Trophoblast cell (in vitro differentiated cells and primary cell): ENCODE data around the gene CEACAM5.
"Not testable (repeated sequence)": the region's sequence is repeated elsewhere in the genome, so short reads cannot be mapped to it uniquely, and the experiment has no call there.

Experiments used
- DNase-seq, 2 donors: peaks; one replicate each; pipeline ENCODE4 v3.0.0-alpha.2; 2016
- H2AFZ ChIP-seq: 2 replicates; pipeline ENCODE4 v1.6.1; 2013; ENCODE audit warnings: low read length, moderate library complexity, mild to moderate bottlenecking; ENCODE audit not compliant: insufficient read depth, poor library complexity
- H2AK5ac ChIP-seq: 2 replicates; pipeline ENCODE4 v1.6.1; 2013; ENCODE audit warnings: mild to moderate bottlenecking, low read length
- H2BK120ac ChIP-seq: 2 replicates; pipeline ENCODE4 v1.6.1; 2013; ENCODE audit warnings: low read length, mild to moderate bottlenecking, moderate library complexity; ENCODE audit not compliant: insufficient read depth, poor library complexity
- H2BK12ac ChIP-seq: 2 replicates; pipeline ENCODE4 v1.6.1; 2013; ENCODE audit warnings: mild to moderate bottlenecking, low read length, moderate library complexity
- H2BK5ac ChIP-seq: 2 replicates; pipeline ENCODE4 v1.6.1; 2013; ENCODE audit warnings: low read length, low read depth, moderate library complexity, mild to moderate bottlenecking; ENCODE audit not compliant: poor library complexity
- H3K14ac ChIP-seq: 2 replicates; pipeline ENCODE4 v1.6.1; 2013; ENCODE audit warnings: mild to moderate bottlenecking, low read length
- H3K18ac ChIP-seq: 2 replicates; pipeline ENCODE4 v1.6.1; 2013; ENCODE audit warnings: mild to moderate bottlenecking, low read length
- H3K23ac ChIP-seq: 2 replicates; pipeline ENCODE4 v1.6.1; 2013; ENCODE audit warnings: low read length
- H3K27ac ChIP-seq: 2 replicates; pipeline ENCODE4 v1.5.1; 2013; ENCODE audit warnings: low read depth, mild to moderate bottlenecking, inconsistent platforms, low read length, moderate library complexity
- H3K27me3 ChIP-seq: 2 replicates; pipeline ENCODE4 v1.6.1; 2013; ENCODE audit warnings: inconsistent platforms, mild to moderate bottlenecking, low read length, moderate library complexity; ENCODE audit not compliant: insufficient read depth
- H3K36me3 ChIP-seq, 2 experiments: 1 replicate in 1 of 2; 2 replicates in 1 of 2; pipeline ENCODE4 v1.6.1; 2013; ENCODE audit warnings: low read length in 2 of 2, mild to moderate bottlenecking in 2 of 2, moderate library complexity in 1 of 2; ENCODE audit not compliant: insufficient read depth in 2 of 2, control insufficient read depth in 1 of 2
- H3K4ac ChIP-seq: 2 replicates; pipeline ENCODE4 v1.6.1; 2013; ENCODE audit warnings: low read depth, mild to moderate bottlenecking, low read length, moderate library complexity
- H3K4me1 ChIP-seq, 2 experiments: 1 replicate in 1 of 2; 2 replicates in 1 of 2; pipeline ENCODE4 v1.6.1; 2013; ENCODE audit warnings: low read length in 2 of 2, mild to moderate bottlenecking in 2 of 2, moderate library complexity in 1 of 2; ENCODE audit not compliant: insufficient read depth in 2 of 2, control insufficient read depth in 1 of 2
- H3K4me2 ChIP-seq: 2 replicates; pipeline ENCODE4 v1.6.1; 2013; ENCODE audit warnings: inconsistent platforms, mild to moderate bottlenecking, low read length, moderate library complexity
- H3K4me3 ChIP-seq: 2 replicates; pipeline ENCODE4 v1.5.1; 2013; ENCODE audit warnings: mild to moderate bottlenecking, low read depth, low read length, inconsistent platforms
- H3K79me1 ChIP-seq: one replicate; pipeline ENCODE4 v1.6.1; 2013; ENCODE audit warnings: low read length
- H3K79me2 ChIP-seq: 2 replicates; pipeline ENCODE4 v1.6.1; 2013; ENCODE audit warnings: low read length, mild to moderate bottlenecking; ENCODE audit not compliant: control insufficient read depth, insufficient read depth, poor library complexity
- H3K9ac ChIP-seq: 2 replicates; pipeline ENCODE4 v1.6.1; 2013; ENCODE audit warnings: mild to moderate bottlenecking, low read length
- H3K9me3 ChIP-seq: 2 replicates; pipeline ENCODE4 v1.6.1; 2013; ENCODE audit warnings: low read depth, mild to moderate bottlenecking, control low read depth, inconsistent platforms, low read length; ENCODE audit not compliant: insufficient read depth
- H4K12ac ChIP-seq: 2 replicates; pipeline ENCODE4 v1.6.1; 2013; ENCODE audit warnings: low read depth, mild to moderate bottlenecking, low read length, moderate library complexity
- H4K8ac ChIP-seq: 2 replicates; pipeline ENCODE4 v1.6.1; 2013; ENCODE audit warnings: low read depth, mild to moderate bottlenecking, low read length, moderate library complexity
- H4K91ac ChIP-seq: one replicate; pipeline ENCODE4 v1.6.1; 2013; ENCODE audit warnings: low read depth, mild to moderate bottlenecking, low read length, moderate library complexity
- WGBS: extraction: QIAGEN DNeasy Blood & Tissue Kit; methylation state at CpG from one replicate; pipeline ENCODE4 v1.1.7; 2013; ENCODE audit warnings: missing lambda C conversion rate; ENCODE audit not compliant: insufficient read length, insufficient coverage; ENCODE audit errors: extremely low coverage; 5-methylcytosine and 5-hydroxymethylcytosine counted together

Gene CEACAM5

DNA sequence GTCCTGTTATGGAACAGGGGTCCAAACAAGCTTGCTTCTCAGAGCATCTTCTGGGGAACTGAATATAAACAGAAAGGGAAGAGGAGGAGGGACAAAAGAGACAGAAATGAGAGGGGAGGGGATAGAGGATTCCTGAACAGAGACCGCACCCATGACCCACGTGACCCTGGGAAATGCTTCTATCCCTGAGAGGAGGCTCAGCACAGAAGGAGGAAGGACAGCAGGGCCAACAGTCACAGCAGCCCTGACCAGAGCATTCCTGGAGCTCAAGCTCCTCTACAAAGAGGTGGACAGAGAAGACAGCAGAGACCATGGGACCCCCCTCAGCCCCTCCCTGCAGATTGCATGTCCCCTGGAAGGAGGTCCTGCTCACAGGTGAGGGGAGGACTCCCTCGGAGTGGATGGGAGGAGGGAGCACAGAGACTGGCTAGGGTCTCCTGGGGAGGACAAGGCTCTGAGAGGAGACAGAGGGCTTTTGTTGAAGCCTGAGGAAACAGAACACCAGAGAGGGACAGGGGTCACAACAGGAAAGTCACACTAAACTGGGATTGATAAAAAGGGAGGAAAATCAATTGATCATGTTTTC lies 47.0 kb downstream of the CEACAM5 start, which contains the start of gene CEACAM6:
CEACAM6 (plus strand) TSS at position 203 of the 586 bp plus-strand sequence; CDS start at position 312, 109 bp downstream.
- Histone ChIP-seq H3K14ac (no peak within 1 kb of the TSS), H4K91ac (no peak within 1 kb of the TSS), H2BK5ac (no peak within 1 kb of the TSS), H3K18ac (no peak within 1 kb of the TSS), H2AFZ (no peak within 1 kb of the TSS), H2BK120ac (no peak within 1 kb of the TSS), H3K9me3 (peaks cover 5% of the 10 kb centered on the region), H2AK5ac (no peak within 1 kb of the TSS), H3K4me2 (no peak within 1 kb of the TSS), H4K8ac (no peak within 1 kb of the TSS), H3K4me3 (no peak within 1 kb of the TSS), H2BK12ac (no peak within 1 kb of the TSS), H3K27ac (no peak within 1 kb of the TSS), H3K23ac (no peak within 1 kb of the TSS), H3K4ac (no peak within 1 kb of the TSS), H3K27me3 (no peaks in the 10 kb centered on the region), H3K4me1 (peaks cover 0 to 1% of the 10 kb centered on the region in 2 experiments), H3K36me3 (no peaks in the 10 kb centered on the region), H3K79me1 (no peaks in the 10 kb centered on the region), H3K79me2 (no peaks in the 10 kb centered on the region), H4K12ac (no peak within 1 kb of the TSS), H3K9ac (no peak within 1 kb of the TSS)
- WGBS: no CpG with 5 or more reads among the region's 3 CpGs
- no peak for DNase-seq

DNA sequence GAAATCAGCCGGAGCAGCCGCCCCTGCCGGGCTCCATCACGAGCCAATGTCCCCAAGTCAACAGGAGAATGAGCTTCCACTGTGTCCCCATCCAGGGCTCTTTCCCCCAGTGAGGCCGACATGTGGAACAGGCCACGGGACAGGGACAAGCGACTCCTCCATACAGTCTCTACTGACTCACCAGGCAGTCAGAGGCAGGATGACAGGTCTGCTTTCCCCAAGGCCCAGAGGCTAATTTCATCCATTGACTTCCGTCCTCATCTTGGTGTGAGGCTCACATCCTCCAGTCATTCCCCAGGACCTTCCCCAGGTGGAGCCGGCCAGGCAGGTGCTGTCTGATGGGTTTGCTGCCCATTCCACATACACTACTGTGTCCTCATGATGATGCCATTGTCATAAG lies 50.4 kb downstream of the CEACAM5 start:
- H3K27me3 ChIP-seq: no peaks in the 10 kb centered on the region
- no peak overlapping the region for H2BK12ac ChIP-seq
- no peak overlapping the region for H3K14ac ChIP-seq
- H4K8ac ChIP-seq: no peak overlapping the region
- no peak overlapping the region for H3K4ac ChIP-seq
- no peaks in the 10 kb centered on the region for H3K79me1 ChIP-seq
- no peak for DNase-seq
- no peak overlapping the region for H3K4me3 ChIP-seq
- H2AFZ ChIP-seq: no peak overlapping the region
- H2AK5ac ChIP-seq: no peak overlapping the region
- H3K36me3 ChIP-seq: no peaks in the 10 kb centered on the region
- peaks cover 8% of the 10 kb centered on the region for H3K9me3 ChIP-seq
- no peak overlapping the region for H3K4me2 ChIP-seq
- no peak overlapping the region for H4K91ac ChIP-seq
- H3K18ac ChIP-seq: no peak overlapping the region
- no peak overlapping the region for H4K12ac ChIP-seq
- no peak overlapping the region for H2BK120ac ChIP-seq
- H3K23ac ChIP-seq: no peak overlapping the region
- no peaks in the 10 kb centered on the region for H3K79me2 ChIP-seq
- H2BK5ac ChIP-seq: no peak overlapping the region
- no peak overlapping the region for H3K27ac ChIP-seq
- no peak overlapping the region for H3K9ac ChIP-seq
- no CpG with 5 or more reads among the region's 9 CpGs for WGBS
- H3K4me1 ChIP-seq: no peaks in the 10 kb centered on the region

DNA sequence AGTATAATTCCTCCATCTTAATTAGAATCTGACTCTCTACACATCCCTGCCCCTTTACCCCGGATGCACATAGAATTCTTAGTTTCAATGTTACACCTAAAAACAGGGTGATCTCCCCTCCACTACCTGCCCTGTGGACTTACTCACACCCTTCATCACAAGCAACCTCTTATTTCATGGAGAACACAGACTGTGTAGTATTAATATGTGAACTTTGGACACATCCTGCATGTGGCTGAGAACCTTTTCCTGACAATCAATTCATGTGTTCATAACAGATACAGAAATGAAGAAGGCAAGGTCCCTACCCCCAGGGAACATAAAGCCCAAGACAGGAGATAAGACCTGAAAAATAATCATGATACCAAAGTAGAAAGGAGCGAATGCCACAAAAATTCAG lies 58.7 kb downstream of the CEACAM5 start:
- Histone ChIP-seq H3K4ac (no peak overlapping the region), H3K23ac (no peak overlapping the region), H2BK12ac (no peak overlapping the region), H2AK5ac (no peak overlapping the region), H3K27me3 (no peaks in the 10 kb centered on the region), H4K91ac (no peak overlapping the region), H4K12ac (no peak overlapping the region), H3K18ac (no peak overlapping the region), H3K4me3 (no peak overlapping the region), H3K14ac (no peak overlapping the region), H3K9me3 (peaks cover 2% of the 10 kb centered on the region), H2BK120ac (no peak overlapping the region), H3K36me3 (no peaks in the 10 kb centered on the region), H3K27ac (no peak overlapping the region), H4K8ac (no peak overlapping the region), H3K79me2 (no peaks in the 10 kb centered on the region), H2BK5ac (no peak overlapping the region), H3K9ac (no peak overlapping the region), H3K4me1 (no peaks in the 10 kb centered on the region), H3K79me1 (no peaks in the 10 kb centered on the region), H2AFZ (no peak overlapping the region), H3K4me2 (no peak overlapping the region)
- no CpG with 5 or more reads among the region's 2 CpGs for WGBS
- DNase-seq: no peak

DNA sequence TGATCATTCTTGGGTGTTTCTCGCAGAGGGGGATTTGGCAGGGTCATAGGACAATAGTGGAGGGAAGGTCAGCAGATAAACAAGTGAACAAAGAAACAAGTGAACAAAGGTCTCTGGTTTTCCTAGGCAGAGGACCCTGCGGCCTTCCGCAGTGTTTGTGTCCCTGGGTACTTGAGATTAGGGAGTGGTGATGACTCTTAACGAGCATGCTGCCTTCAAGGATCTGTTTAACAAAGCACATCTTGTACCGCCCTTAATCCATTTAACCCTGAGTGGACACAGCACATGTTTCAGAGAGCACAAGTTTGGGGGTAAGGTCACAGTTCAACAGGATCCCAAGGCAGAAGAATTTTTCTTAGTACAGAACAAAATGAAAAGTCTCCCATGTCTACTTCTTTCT lies 59.7 kb downstream of the CEACAM5 start:
- H3K4me3 ChIP-seq, DNase-seq, H3K27me3 ChIP-seq, H2AFZ ChIP-seq, H3K18ac ChIP-seq, H3K4me2 ChIP-seq, H3K36me3 ChIP-seq, H4K12ac ChIP-seq, H3K4ac ChIP-seq, H2BK120ac ChIP-seq, H3K27ac ChIP-seq, H2BK5ac ChIP-seq, H3K9me3 ChIP-seq, H3K79me1 ChIP-seq, H3K23ac ChIP-seq, H3K14ac ChIP-seq, H4K8ac ChIP-seq, H3K4me1 ChIP-seq, H3K9ac ChIP-seq, H4K91ac ChIP-seq, H2AK5ac ChIP-seq, H2BK12ac ChIP-seq, H3K79me2 ChIP-seq: not testable (repeated sequence)
- WGBS: no CpG with 5 or more reads among the region's 5 CpGs
